AG09309 (cell line): ENCODE measurements around the gene RECK.
"Not testable (repeated sequence)": the region's sequence is repeated elsewhere in the genome, so short reads cannot be mapped to it uniquely, and the experiment has no call there.

Experiments used
- DNase-seq: peaks from one replicate; pipeline ENCODE4 v3.0.0-alpha.2; 2010; ENCODE audit warnings: low read depth
- H3K4me3 ChIP-seq: 2 replicates; pipeline ENCODE4 v1.5.1; 2011; ENCODE audit warnings: mild to moderate bottlenecking, low read depth, low read length, moderate library complexity; ENCODE audit not compliant: control insufficient read depth
- TF ChIP-seq, protein P1 (sequence below): IDR thresholded peaks from 2 replicates; pipeline ENCODE4 v1.5.1; 2011; ENCODE audit warnings: mild to moderate bottlenecking, low read depth, low read length, inconsistent platforms; ENCODE audit not compliant: insufficient read depth, control insufficient read depth; ENCODE audit errors: missing control alignments

Gene RECK, protein sequence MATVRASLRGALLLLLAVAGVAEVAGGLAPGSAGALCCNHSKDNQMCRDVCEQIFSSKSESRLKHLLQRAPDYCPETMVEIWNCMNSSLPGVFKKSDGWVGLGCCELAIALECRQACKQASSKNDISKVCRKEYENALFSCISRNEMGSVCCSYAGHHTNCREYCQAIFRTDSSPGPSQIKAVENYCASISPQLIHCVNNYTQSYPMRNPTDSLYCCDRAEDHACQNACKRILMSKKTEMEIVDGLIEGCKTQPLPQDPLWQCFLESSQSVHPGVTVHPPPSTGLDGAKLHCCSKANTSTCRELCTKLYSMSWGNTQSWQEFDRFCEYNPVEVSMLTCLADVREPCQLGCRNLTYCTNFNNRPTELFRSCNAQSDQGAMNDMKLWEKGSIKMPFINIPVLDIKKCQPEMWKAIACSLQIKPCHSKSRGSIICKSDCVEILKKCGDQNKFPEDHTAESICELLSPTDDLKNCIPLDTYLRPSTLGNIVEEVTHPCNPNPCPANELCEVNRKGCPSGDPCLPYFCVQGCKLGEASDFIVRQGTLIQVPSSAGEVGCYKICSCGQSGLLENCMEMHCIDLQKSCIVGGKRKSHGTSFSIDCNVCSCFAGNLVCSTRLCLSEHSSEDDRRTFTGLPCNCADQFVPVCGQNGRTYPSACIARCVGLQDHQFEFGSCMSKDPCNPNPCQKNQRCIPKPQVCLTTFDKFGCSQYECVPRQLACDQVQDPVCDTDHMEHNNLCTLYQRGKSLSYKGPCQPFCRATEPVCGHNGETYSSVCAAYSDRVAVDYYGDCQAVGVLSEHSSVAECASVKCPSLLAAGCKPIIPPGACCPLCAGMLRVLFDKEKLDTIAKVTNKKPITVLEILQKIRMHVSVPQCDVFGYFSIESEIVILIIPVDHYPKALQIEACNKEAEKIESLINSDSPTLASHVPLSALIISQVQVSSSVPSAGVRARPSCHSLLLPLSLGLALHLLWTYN

GRCh38 chr9:36036780-36037548 lies at the start of gene RECK:
Gene RECK (plus strand): TSS chr9:36036913. CDS start chr9:36036999, 86 bp downstream.
- TF ChIP-seq, protein P1, sequence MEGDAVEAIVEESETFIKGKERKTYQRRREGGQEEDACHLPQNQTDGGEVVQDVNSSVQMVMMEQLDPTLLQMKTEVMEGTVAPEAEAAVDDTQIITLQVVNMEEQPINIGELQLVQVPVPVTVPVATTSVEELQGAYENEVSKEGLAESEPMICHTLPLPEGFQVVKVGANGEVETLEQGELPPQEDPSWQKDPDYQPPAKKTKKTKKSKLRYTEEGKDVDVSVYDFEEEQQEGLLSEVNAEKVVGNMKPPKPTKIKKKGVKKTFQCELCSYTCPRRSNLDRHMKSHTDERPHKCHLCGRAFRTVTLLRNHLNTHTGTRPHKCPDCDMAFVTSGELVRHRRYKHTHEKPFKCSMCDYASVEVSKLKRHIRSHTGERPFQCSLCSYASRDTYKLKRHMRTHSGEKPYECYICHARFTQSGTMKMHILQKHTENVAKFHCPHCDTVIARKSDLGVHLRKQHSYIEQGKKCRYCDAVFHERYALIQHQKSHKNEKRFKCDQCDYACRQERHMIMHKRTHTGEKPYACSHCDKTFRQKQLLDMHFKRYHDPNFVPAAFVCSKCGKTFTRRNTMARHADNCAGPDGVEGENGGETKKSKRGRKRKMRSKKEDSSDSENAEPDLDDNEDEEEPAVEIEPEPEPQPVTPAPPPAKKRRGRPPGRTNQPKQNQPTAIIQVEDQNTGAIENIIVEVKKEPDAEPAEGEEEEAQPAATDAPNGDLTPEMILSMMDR: no peak
- peak within 1 kb of the TSS; percentile 62 for H3K4me3 ChIP-seq
- no peak for DNase-seq

DNA sequence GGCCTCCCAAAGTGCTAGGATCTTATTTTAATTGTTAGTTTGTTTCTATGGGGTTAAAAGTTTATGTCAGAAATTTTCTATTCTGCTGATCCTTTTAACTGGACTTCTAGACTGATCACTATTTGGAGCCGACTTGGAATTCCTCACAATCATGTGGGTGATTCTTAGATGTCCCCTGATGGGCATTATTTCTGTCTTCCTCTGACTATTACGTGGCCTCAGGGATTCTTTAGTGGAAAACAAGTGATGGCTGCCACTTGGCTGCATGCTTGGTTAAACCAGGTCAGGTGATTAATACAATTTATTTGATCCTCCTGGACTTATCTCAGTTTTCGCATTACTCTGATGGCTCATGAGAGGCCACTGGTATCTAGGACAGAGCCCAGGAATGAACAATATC lies 46.6 kb upstream of the RECK start:
- no peak overlapping the region for H3K4me3 ChIP-seq
- TF ChIP-seq, protein P1: no peak
- no peak for DNase-seq

GRCh38 chr9:35993136-35993535 lies 43.6 kb upstream of the RECK start:
- not testable (repeated sequence) for H3K4me3 ChIP-seq, DNase-seq

GRCh38 chr9:35993976-35994720 lies 42.6 kb upstream of the RECK start:
- H3K4me3 ChIP-seq: no peak overlapping the region
- TF ChIP-seq, protein P1: no peak
- DNase-seq: no peak

GRCh38 chr9:35994959-35995358 lies 41.8 kb upstream of the RECK start:
- TF ChIP-seq, protein P1: no peak
- H3K4me3 ChIP-seq: no peak overlapping the region
- DNase-seq: no peak

GRCh38 chr9:35996358-35996970 lies 40.2 kb upstream of the RECK start:
- TF ChIP-seq, protein P1: no peak
- no peak for DNase-seq

DNA sequence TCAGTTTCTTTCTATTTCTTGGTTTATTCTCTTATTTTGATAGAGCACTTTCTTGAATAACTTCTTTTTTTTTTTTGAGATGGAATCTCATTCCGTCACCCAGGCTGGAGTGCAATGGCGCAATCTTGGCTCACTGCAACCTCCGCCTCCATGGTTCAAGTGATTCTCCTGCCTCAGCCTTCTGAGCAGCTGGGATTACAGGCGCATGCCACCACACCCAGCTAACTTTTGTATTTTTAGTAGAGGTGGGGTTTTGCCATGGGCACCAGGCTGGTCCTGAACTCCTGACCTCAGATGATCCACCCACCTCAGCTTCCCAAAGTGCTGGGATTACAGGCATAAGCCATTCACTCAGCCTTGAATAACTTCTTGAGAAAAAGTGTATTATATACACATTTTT lies 39.7 kb upstream of the RECK start:
- not testable (repeated sequence) for H3K4me3 ChIP-seq

More at GRCh38 chr9:35996358-35996970, 40.2 kb upstream of the RECK start:
- H3K4me3 ChIP-seq: no peak overlapping the region

More for the DNA sequence above, 39.7 kb upstream of the RECK start:
- DNase-seq: not testable (repeated sequence)
